Suprapubic skin (tissue), 4 donors: ENCODE data around the gene HNRNPL.
"Not testable (repeated sequence)": the region's sequence is repeated elsewhere in the genome, so short reads cannot be mapped to it uniquely, and the experiment has no call there.

Source experiments
- POLR2A ChIP-seq, 2 donors: fragments of 450-650 bp; IDR thresholded peaks; one replicate each; pipeline ENCODE4 v1.6.1; 2017; ENCODE audit warnings: antibody characterized with exemption in 2 of 2, mild to moderate bottlenecking in 2 of 2, moderate library complexity in 2 of 2
- POLR2AphosphoS5 ChIP-seq, 3 donors: sonication (generic); formaldehyde crosslinking; IDR thresholded peaks; one replicate each; pipeline ENCODE4 v1.6.1; 2017; ENCODE audit warnings: antibody characterized with exemption in 3 of 3
- TF ChIP-seq, protein P1 (sequence below), 2 donors: fragments of 200-600 bp in 1 of 2; fragments of 450-650 bp in 1 of 2; sonication (generic) in 1 of 2; IDR thresholded peaks; one replicate each; pipeline ENCODE4 v1.5.1; 2016 to 2019; ENCODE audit warnings: antibody characterized with exemption in 2 of 2, mild to moderate bottlenecking in 1 of 2, moderate library complexity in 1 of 2

DNA sequence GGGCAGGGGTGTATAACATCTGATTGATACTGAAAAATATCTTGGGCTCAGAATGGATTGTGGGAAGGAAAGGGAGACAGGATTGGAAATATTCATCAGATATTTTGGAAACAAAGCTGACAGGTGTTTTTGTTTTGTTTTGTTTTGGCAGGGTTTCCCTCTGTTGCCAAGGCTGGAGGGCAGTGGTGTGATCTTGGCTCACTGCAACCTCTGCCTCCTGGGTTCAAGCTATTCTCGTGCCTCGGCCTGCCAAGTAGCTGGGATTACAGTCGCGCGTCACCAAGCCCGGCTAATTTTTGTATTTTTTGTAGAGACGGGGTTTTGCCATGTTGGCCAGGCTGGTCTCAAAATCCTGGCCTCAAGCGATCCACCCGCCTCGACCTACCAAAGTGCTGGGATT, 23.6 kb upstream of the HNRNPL start:
- TF ChIP-seq, protein P1, sequence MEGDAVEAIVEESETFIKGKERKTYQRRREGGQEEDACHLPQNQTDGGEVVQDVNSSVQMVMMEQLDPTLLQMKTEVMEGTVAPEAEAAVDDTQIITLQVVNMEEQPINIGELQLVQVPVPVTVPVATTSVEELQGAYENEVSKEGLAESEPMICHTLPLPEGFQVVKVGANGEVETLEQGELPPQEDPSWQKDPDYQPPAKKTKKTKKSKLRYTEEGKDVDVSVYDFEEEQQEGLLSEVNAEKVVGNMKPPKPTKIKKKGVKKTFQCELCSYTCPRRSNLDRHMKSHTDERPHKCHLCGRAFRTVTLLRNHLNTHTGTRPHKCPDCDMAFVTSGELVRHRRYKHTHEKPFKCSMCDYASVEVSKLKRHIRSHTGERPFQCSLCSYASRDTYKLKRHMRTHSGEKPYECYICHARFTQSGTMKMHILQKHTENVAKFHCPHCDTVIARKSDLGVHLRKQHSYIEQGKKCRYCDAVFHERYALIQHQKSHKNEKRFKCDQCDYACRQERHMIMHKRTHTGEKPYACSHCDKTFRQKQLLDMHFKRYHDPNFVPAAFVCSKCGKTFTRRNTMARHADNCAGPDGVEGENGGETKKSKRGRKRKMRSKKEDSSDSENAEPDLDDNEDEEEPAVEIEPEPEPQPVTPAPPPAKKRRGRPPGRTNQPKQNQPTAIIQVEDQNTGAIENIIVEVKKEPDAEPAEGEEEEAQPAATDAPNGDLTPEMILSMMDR (IDR thresholded peaks at IDR 0.05): not testable (repeated sequence)
- not testable (repeated sequence) for TF ChIP-seq POLR2AphosphoS5, POLR2A (IDR thresholded peaks at IDR 0.05)
